GM21381 (cell line): Measurements from ENCODE around the gene TMEM87B.
A peak's percentile ranks its signal among the peaks of the same experiment; 100 is the strongest.

Source experiments
- ATAC-seq: cut with Tn5 transposase; IDR thresholded peaks from one replicate; pipeline ENCODE4 v1.9.1; 2021; ENCODE audit warnings: mild to moderate bottlenecking, moderate library complexity; ENCODE audit not compliant: unreplicated experiment

Gene TMEM87B, protein sequence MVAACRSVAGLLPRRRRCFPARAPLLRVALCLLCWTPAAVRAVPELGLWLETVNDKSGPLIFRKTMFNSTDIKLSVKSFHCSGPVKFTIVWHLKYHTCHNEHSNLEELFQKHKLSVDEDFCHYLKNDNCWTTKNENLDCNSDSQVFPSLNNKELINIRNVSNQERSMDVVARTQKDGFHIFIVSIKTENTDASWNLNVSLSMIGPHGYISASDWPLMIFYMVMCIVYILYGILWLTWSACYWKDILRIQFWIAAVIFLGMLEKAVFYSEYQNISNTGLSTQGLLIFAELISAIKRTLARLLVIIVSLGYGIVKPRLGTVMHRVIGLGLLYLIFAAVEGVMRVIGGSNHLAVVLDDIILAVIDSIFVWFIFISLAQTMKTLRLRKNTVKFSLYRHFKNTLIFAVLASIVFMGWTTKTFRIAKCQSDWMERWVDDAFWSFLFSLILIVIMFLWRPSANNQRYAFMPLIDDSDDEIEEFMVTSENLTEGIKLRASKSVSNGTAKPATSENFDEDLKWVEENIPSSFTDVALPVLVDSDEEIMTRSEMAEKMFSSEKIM

DNA sequence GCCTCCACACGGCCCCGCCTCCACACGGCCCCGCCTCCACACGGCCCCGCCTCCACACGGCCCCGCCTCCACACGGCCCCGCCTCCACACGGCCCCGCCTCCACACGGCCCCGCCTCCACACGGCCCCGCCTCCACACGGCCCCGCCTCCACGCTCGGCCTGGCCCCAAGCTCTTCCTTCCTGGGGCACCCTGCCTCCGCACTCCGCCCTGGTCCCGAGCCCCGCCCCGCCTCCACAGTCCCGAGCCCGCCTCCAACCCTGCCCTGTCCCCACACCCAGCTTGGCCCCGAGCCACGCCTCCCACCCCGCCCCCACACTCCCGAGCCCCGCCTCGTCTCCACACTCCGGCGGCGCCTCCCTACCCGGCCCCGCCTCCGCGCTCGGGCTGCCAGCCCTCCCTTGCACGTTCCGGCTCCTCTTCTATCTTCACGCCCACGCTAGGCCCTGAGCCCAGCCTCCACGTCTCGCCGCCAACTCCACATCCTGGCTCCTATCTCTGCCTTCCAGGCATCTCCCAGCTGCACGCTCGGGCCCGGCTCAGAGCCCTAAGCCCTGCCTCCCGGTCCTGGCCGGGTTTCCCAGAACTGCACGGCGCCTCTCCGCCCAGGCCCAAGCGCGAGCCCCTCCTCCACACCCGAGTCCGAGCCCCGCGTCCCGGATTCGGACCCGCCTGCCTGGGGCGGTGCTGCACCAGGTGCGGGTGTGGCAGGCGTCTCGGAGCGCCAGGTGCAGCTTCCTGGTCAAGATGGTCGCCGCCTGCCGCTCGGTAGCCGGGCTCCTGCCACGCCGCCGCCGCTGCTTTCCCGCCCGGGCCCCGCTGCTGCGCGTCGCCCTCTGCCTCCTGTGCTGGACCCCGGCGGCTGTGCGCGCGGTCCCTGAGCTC lies at the start of gene TMEM87B:
TMEM87B (plus strand) TSS at position 423 of the 883 bp plus-strand sequence; CDS start at position 746, 323 bp downstream.
- peak; percentile 57 for ATAC-seq

DNA sequence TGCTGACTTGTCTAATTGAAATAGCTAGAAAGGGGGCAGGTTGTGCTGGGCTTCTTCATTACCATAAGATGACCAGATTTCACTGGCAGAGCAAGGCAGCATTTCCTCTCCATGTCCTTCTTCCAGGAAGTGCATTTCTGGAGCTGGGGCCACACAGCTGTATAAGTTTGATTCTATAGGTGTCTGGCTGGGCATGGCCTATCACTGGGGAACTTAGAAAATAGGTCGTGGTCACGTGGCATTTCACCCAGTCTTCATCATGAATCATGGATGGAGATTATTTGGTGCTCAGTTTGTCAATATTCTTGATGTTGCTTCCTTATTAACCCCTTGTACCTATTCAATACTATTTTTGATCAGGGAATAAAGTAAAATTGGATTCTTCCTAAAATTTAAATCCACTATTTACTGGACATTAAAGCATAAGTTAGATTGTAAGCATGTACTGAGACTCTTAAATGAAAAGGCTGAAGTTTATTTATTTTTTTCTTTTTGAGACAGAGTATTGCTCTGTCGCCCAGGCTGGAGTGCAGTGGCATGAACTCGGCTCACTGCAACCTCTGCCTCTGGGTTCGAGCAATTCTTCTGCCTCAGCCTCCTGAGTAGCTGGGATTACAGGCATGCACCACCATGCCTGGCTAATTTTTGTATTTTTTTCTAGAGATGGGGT lies 49.5 kb upstream of the TMEM87B start:
- no peak for ATAC-seq

DNA sequence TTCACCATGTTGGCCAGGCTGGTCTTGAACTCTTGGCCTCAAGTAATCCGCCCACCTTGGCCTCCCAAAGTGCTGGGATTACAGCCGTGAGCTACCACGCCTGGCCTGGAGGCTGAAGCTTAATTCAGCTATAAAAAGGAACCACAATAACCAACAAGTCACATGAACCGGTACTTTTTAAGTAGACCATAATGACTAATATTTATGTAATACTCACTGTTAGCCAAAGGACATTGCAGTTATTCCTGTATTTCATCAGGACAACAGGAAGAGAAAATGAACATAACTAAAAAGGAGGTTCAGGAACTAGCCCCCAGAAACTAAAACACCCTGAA lies 49.0 kb upstream of the TMEM87B start:
- ATAC-seq: no peak

DNA sequence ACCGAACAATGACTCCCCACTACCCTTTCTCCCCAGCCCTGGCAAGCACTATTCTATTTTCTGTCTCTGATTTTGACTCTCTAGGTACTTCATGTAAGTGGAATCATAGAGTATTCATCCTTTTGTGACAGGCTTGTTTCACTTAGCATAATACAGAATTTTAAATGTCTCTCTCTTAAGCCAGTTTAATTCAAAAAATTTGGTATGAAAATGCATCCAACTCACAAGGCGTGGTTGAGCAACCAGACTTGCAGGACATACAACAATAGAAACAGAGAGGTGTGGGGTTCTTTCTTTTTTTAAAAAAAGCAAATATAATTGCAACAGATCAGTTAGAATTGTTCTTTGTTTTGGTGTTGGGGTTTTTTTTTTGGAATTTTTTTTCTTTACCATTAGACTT lies 47.6 kb upstream of the TMEM87B start:
- no peak for ATAC-seq

DNA sequence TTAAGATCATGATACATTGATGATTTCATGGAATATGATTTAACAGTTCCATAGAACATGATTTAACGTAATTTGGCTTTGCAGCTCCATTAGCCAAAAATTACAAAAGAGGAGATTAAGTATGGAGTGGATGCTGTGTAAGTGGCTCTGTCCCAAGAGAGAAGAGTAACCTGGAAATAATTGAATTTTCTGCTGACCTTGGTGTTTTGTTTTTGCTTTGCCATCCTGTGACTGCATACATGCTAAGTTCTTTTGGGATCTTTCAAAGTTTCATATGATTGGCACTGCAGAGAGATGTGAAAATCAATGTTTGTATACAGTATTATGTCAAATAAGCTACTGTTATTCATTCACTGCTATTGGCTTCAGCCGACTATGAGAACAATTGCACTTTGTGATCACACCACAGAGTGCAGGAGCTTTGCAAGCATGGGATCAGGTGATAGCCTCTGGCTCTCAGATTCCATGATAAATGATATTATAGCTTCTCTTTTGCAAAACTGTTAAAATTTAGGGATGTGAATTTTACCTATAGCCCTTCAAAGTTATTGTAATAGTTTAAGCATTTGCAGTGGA lies 46.1 kb upstream of the TMEM87B start:
- ATAC-seq: no peak

DNA sequence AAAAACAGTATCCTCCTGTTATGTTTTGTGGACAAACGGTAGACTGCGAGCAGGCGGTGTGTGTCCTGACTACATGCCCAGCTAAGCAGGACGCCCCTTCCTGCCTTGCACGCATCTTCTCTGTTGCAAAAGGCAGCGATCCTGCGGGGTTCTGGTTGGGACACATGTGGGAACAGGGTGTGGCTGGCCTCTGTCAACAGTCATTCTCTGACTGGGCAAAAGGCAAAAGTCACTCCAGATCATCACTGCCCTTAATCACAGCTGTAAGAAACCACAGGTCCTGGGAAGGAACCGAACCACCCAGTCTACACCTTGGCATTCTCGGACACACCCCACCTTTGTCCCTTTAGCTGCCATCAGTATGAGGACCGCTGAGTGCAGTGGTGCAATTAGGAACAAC lies 44.3 kb upstream of the TMEM87B start:
- no peak for ATAC-seq

DNA sequence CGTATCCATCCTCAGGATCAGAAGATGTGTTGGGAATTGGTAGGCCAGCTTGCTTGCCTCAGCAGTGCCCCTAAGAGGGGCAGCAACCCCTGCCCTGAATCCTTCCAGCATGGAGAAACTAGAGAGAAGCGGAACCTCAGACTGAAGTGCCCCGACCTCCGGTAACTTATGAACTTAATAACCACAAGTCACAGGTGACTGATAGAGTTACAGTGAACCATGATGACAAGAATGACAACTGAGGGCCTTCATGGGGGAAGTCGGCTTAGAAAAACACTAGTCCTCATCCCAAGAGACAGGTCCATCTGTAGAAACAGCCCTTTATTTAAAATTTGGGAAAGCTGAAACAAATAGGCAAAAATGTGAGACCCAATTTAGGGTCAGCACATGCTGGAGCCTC lies 42.5 kb upstream of the TMEM87B start:
- no peak for ATAC-seq

DNA sequence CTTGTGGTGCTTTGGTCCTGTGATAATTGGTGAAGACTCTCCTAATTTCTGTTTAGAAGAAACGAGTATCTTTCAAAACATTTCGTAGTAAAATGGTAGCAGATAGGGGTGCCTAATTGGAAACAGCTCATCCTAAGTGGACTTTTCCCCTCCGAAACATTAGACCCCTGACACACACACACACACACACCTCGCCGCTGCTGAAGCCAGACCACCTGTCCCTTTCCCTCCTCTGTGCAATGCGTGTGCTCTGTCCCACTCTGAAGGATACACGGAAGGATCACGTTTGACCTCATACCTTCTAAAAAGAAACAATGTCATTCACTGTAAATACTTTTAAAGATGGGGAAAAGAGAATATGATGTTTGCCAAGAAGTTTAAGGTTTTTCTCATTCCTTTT lies 36.2 kb upstream of the TMEM87B start:
- no peak for ATAC-seq

DNA sequence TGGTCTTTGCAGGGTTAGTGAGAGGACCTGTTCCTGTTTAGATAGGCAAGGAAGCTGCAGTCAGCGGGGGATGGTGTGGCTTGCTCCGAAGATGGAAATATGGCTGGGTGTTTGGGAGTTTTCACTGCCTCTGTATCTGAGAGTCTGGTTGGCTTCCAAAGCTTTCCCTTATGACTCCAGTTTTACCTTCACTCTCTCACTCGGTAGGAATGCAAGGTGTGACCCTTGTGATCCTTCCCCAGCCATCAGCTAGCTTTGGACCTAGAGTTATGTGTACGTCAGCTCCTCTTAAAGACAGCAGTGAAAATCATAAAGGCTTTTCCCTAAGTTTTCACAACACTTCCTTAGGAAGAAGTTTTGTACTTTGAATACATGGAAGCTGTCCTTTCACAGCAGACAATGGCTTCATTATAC lies 35.5 kb upstream of the TMEM87B start:
- ATAC-seq: no peak

DNA sequence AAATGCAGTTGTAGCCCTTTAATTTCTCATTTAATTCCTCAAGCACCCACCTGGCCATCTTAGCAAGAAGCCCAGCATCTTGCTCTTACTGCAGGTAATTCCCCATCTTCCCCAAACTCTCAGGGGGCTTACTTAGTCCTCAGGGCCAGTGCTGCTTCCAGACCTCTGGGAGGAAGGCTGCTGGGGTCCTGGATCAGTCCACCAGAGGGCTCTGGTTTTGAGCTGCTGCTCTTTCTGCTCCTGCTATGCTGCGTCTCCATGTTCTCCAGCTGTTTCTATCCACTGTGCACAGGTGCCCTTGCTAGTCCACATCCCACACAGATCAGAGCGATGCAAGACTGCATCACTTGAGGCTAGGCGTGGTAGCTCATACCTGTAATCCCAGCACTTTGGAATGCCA lies 34.5 kb upstream of the TMEM87B start:
- no peak for ATAC-seq

DNA sequence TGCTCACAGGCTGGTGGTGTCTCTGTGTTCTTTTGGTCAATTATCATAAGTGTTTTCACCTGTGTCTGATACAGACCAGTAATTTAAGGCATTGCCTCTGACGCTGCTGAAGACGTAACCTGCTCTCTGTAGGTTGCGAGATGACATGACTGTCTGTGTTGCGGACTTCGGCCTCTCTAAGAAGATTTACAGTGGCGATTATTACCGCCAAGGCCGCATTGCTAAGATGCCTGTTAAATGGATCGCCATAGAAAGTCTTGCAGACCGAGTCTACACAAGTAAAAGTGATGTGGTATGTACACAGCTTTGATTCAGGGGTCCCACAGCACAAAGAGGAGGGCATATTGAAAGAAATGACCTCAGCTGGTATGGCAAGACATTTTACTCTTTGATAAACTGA lies 33.8 kb upstream of the TMEM87B start:
- ATAC-seq: no peak

DNA sequence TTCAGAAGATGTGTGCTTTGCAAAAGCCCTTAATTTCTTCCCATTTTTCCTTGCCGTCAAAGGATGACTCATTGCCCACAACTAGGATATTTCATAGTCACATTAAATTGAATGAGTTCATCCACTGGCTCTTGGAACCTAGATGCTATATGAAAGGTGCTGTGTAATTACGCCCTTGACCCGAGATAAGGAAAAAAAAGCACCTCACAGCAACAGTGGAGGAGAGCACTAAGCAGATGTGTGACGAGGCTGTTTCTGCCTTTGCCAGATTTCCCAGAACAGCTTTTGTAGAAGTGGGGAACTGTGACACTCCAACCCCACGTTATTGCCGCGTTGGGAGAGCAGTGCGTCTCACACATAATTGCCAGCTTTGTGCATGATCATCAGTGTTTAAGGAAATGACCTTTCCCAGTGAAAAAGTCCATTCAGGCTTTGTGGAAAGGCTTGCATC lies 33.3 kb upstream of the TMEM87B start:
- ATAC-seq: no peak

DNA sequence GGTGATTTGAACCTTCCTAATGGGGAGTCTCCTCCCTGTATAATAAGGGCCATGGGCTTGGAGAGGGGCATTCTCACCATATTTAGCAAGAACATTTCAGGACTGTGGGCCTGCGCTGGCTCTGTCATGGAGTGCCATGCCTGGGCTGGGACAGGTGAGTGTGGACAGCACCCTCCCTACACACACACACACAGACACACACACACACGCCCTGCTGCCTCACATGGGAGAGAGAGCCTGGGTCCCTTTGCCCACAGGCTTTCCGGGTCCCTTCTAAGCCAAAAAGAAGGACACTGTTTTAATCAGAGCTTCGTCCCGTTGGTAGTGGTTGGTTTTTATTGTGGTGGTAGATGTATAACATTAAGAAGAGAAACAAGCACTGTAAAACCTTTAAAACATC lies 31.4 kb upstream of the TMEM87B start:
- ATAC-seq: no peak

DNA sequence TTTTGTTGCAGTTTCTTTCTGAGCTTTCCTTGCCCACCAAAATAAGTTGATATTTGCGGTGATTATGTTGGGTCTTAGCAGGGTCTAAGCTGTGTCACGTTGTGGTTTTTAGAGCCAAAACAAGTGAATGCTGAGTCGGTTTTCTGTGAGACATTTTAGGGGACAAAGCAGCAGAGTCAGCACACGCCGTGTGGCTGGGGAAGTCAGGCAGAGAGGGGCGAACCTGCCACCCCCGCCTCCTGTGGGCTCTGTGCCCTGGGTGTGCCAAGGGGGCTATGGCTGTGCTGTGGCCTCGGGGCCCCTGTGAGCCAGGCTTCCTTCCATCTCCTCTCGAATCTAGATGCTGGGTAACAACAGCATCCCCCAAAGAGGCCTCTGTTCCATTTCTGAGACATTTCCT lies 30.8 kb upstream of the TMEM87B start:
- ATAC-seq: no peak

DNA sequence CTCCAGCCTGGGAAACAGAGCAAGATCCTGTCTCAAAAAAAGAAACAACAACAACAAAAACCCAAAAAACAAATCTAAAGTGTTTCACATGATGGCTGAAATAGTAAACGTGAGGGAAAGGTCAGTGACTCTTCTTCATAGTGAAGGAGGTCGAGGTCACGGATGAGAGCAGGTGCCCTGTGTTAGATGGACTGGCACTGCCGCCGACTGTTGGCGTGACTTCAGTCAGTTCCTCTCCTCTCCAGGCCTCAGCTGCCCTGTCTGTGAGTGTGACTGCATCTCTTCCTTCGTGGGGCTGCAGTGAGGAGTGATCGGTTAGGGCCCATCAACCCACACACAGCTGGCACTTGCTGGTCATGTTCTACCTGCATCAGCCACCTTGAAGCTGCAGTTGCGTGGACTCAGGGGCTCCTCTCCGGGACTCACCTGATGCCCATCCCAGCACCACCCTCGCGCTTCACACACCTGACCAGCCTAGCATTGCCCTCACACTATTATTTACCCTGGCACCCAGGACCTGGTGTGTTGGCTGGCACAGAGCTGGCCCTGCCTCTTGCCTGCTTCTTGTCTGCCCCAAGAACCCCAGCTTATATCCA lies 30.1 kb upstream of the TMEM87B start:
- no peak for ATAC-seq

DNA sequence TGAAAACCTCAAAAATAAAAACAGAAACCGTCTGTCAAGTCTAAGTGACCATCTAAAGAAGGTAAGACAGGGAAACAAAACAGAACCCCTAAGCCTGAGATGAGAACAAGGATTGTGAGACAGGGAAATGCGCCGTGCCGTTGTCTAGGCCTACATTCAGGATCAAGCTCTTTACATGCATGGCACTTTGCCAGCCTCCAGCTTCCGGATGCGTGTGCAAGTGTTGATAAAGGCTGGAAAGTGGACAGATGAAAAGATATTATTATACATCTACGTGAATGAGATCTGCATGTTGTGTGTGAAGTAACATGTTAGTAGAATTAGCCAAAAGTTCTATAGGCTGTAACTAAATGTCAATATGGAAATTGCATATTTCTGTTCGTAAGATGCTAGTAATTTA lies 28.6 kb upstream of the TMEM87B start:
- ATAC-seq: no peak

DNA sequence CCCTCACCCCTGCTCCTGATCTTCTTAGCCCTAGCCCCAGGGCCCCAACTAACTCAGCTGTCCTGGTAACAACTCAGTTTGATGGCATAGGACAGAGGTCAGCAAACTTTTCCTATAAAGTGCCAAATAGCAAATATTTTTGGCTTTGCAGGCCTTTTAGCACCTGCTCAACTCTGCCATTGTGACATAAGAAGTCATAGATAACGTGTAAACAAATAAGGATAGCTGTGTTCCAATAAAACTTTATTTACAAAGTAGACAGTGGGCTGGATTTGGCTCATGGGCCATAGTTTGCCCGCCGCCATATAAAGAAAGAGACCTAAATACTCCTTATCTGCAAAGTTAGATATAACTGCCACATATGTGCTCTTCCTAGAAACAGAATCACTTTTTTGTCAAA lies 27.3 kb upstream of the TMEM87B start:
- no peak for ATAC-seq

DNA sequence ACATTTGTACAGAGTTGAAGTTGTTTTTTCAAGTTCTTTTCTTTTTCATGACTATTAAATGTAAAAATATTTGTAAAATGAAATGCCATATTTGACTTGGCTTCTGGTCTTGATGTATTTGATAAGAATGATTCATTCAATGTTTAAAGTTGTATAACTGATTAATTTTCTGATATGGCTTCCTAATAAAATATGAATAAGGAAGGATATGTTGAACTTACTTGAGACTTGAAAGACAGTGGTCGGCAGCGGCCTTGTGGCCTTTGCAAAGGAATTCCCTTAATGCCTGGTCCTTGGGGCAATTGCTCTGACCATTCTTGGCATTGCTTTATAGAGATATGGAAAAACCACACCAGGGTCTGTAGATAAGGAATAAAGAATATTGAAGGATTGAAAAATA lies 25.9 kb upstream of the TMEM87B start:
- no peak for ATAC-seq

DNA sequence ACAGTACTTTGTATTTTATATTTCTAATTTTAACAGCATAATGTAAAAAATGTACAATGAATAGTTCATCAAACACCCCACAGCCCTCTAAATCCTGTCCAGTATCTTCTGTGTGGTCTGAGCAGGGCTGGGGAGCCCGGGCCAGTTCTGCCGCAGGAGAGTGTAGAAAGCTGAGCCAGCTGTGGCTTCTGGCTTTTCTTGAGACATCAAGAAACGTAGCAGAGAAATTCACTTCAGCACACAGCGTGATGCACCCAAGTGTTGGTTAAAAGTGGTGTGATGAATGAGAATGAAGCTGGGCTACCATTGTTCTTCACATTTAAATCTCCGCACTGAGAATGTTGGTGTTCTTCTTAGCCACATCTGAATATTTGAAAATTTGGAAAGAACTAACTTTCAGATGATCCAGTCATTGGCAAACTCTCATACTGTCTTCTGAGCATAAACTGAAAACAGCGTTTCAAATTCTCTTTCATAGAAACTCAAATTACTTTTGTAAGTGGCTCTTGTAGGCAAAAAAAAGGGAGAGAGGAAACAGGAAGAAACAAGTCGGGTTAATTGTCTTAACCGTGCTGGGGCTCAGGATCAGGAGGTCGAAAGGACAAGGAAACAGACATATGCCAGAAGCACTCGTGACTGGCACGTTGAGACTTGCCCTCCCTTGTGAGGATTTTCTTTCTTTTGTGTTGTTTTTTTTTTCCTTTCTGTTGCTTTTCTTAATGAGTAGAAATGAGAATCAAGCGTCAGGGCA lies 23.4 kb upstream of the TMEM87B start:
- ATAC-seq: no peak

DNA sequence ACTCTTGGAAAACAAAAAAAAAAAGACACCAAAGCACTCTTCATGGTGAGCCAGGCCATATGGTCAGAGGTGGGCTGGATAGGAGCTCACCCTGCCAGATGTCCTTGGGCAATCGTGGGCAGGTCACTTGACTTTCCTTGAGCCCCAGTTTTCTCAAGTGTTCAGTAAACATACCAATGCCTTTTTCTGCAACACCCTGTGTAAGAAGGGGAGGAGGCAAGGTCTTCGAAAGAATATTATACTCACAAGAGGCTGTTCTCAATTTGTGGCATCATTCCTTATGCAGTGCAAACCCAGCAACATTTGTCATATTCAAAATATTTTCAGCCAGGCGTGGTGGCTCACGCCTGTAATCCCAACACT lies 22.9 kb upstream of the TMEM87B start:
- no peak for ATAC-seq
